Loucy (cell line): Measurements from ENCODE around the gene ARHGEF10L.
"Not testable (repeated sequence)": the region's sequence is repeated elsewhere in the genome, so short reads cannot be mapped to it uniquely, and the experiment has no call there.

Source experiments
- EZH2phosphoT487 ChIP-seq: fragments of 200-600 bp; IDR thresholded peaks from 2 replicates; pipeline ENCODE4 v1.6.1; 2018; ENCODE audit warnings: antibody characterized with exemption, mild to moderate bottlenecking, moderate library complexity, borderline replicate concordance
- TF ChIP-seq, protein P1 (sequence below): fragments of 200-600 bp; sonication (generic); conservative IDR thresholded peaks from 2 replicates; pipeline ENCODE4 v1.5.1; 2014; ENCODE audit warnings: mild to moderate bottlenecking, antibody characterized with exemption, low read length

DNA sequence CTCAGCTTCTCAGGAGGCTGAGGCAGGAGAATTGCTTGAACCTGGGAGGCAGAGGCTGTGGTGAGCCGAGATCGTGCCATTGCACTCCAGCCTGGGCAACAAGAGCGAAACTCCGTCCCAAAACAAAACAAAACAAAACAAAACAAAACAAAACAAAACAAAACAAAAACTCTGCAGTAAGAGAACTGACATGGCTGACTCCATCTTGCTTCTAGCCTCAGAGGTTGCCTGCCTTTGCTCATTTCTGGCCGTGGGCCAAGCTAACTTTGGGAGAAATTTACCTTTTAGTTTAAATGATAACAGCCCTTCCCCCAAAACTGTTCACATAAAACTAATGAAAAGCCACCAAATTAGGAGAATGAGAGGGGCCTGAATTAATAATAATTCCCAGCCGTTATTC lies 48.8 kb upstream of the ARHGEF10L start:
- TF ChIP-seq, protein P1, sequence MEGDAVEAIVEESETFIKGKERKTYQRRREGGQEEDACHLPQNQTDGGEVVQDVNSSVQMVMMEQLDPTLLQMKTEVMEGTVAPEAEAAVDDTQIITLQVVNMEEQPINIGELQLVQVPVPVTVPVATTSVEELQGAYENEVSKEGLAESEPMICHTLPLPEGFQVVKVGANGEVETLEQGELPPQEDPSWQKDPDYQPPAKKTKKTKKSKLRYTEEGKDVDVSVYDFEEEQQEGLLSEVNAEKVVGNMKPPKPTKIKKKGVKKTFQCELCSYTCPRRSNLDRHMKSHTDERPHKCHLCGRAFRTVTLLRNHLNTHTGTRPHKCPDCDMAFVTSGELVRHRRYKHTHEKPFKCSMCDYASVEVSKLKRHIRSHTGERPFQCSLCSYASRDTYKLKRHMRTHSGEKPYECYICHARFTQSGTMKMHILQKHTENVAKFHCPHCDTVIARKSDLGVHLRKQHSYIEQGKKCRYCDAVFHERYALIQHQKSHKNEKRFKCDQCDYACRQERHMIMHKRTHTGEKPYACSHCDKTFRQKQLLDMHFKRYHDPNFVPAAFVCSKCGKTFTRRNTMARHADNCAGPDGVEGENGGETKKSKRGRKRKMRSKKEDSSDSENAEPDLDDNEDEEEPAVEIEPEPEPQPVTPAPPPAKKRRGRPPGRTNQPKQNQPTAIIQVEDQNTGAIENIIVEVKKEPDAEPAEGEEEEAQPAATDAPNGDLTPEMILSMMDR = not testable (repeated sequence)
- TF ChIP-seq EZH2phosphoT487 = not testable (repeated sequence)
